GM18861 (cell line): ENCODE measurements around the gene GRHL1.

Experiments used
- ATAC-seq: cut with Tn5 transposase; IDR thresholded peaks from one replicate; pipeline ENCODE4 v1.9.1; 2021; ENCODE audit not compliant: unreplicated experiment

The GRHL1 gene

DNA sequence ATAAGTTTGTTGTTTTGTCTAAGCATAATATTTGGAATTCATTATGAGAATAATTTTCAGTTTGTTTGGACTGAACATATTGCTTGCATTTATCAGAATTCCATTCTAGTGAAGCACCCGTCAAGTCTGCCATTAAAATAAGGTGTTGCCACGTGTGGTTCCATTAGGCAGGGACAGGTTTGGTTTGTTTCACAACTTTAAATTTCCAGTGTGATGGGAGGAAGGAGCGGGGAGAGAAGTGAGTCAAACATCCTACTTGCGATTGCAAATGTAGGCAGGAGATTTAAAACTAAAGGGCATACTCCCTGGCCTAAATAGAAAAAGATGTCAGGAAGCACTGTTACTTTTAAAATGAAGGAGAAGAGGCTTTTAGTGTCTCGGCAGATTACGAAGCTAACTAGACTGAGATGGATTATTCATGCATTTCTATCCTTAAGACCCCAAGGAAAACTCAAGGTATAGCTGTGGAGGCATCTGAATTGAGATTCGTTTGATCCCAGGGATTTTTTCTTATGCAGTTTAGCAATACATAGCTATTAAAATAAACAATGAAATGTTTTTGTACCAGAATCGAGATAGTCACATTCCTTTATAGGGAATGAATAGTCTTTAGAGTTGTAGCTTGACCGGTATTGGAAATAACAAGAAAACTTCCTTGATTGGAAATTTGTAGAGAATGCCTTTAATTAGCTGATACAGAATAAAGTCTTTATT lies 19.8 kb downstream of the GRHL1 start:
- ATAC-seq, result no peak

- no peak for ATAC-seq
Observed at GRCh38 chr2:9971890-9972289, 20.4 kb downstream of the GRHL1 start.

GRCh38 chr2:9972621-9973479 lies 21.4 kb downstream of the GRHL1 start:
- ATAC-seq, result no peak

- no peak for ATAC-seq
Observed at GRCh38 chr2:9973690-9974089, 22.2 kb downstream of the GRHL1 start.

- ATAC-seq, result no peak
Observed at GRCh38 chr2:9974343-9974742, 22.9 kb downstream of the GRHL1 start.

GRCh38 chr2:9975328-9975727 lies 23.8 kb downstream of the GRHL1 start:
- no peak for ATAC-seq

DNA sequence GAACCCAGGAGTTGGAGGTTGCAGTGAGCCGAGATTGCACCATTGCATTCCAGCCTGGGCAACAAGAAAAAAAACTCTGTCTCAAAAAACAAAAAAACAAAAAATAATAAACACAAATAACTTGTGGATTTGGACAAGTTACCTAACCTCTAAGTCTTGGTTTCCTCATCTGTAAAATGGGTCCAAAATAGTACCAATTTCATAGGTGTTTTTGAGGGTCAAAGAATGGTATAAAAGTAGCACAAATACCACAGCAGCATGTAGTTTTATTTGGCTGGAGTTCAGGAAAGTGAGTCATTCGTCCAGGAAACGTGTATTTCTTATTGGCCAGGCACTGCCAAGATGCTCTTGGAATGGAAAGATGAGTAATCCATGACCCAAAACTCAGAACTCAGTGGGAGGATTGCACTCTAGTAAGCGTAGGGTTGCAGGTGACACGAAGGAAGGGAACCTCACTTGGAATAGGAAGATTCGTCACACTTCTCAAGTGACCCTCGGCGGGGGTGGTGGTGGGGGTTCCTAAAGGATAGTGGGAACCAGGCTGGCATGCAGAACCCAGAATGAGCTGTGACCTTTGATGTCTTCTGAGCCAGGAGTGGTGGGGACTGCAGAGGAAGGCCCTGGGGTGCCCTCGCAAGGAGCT lies 24.4 kb downstream of the GRHL1 start:
- ATAC-seq, result no peak

- ATAC-seq, result no peak
Observed at GRCh38 chr2:9979977-9980376, 28.5 kb downstream of the GRHL1 start.

- no peak for ATAC-seq
Observed at GRCh38 chr2:9980520-9980919, 29.0 kb downstream of the GRHL1 start.

DNA sequence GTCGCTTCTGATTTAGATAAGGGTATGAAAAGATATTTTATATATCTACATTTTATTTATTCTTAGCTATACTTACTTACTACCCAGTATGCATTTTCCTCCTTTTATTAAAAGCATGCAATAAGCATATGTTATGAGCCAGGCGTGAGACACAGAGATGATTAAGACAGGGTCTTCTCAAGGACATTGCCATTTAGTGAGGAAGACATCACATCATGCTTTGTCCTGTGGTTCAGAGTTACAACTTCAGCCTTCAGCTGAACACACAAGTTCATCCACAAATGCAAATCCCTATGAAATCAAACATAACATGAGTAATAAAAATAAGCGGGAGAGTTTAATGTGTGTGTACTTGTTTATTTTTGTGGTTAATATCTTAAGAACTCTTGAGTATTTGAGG lies 30.2 kb downstream of the GRHL1 start:
- ATAC-seq, result no peak

DNA sequence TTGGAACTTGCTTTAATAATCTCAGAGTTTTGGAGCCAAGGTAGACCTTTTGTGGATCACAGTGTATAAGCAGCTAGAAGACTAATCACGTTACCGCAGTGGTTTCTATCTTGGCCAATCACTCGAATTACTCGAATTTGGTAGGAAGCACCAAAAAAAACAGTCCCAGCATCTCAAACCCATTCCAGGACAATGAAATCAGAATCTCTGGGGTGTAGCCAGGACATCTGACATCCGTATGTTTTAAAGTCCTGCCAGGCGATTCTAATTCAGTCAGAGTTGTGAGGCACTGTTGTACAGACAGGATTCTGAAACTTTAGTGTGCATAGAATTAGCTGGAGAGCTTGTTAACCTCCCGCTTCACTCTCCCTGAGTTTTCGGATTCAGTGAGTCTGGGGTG lies 30.8 kb downstream of the GRHL1 start:
- no peak for ATAC-seq

- no peak for ATAC-seq
Observed at GRCh38 chr2:9982891-9983290, 31.4 kb downstream of the GRHL1 start.

DNA sequence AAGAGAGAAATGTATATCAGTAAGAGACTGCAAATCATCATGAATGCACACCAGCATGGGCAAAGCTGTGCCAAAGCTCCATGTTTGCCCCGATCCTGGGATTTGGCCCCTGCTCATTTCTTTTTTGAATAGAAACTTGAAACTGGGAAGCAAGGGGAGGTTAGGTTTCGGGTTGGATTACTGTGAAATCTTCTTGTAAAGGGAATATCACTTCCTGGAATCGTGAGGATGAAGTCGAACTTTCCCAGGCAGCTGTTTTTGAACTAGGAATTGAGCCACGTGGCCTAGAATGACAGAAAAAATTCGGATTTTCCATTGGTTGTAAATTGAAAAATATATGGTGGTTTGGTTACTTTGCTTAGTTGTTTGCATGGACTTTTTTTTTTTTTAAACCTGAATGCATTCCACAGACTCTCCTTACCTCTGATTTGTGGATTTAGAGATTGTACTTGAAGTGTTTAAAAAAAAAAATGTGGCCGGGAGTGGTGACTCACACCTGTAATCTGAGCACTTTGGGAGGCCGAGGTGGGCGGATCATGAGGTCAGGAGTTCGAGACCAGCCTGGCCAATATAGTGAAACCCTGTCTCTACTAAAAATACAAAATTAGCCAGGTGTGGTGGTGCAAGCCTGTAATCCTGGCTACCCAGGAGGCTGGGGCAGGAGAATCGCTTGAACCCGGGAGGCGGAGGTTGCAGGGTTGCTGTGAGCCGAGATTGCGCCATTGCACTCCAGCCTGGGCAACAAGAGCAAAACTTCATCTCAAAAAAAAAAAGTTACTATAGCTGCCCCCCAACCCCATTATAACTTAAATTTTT lies 32.1 kb downstream of the GRHL1 start:
- ATAC-seq, result no peak

GRCh38 chr2:9984217-9984739 lies 32.8 kb downstream of the GRHL1 start:
- no peak for ATAC-seq

DNA sequence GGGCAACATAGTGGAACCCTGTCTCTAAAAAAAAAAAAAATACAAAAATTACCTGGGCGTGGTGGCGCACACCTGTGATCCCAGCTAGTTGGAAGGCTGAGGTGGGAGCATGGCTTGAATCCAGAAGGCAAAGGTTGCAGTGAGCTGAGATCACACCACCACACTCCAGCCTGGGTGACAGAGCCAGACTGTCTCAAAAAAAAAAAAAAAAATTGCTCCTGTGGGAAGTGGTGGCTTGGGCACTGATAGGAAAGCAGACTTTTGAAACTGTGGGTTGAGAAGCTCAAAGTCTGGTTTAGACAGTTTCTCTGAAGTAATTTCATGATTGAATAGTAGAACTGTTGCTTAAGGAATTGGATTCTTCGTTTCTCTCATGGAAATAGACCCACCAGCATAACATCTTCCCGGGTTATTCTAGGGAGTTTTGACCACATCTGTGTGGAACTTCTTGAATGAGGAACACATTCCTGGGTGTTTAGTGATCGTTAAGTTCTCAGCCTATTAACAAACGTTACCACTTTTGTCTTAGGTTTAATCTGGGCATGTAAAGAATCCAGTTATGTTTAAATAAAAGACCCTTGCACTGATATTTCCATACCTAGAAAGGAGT lies 33.5 kb downstream of the GRHL1 start:
- ATAC-seq, result no peak

- ATAC-seq, result no peak
Observed at GRCh38 chr2:9985531-9986328, 34.2 kb downstream of the GRHL1 start.

- ATAC-seq, result no peak
Observed at GRCh38 chr2:9988320-9988719, 36.8 kb downstream of the GRHL1 start.

DNA sequence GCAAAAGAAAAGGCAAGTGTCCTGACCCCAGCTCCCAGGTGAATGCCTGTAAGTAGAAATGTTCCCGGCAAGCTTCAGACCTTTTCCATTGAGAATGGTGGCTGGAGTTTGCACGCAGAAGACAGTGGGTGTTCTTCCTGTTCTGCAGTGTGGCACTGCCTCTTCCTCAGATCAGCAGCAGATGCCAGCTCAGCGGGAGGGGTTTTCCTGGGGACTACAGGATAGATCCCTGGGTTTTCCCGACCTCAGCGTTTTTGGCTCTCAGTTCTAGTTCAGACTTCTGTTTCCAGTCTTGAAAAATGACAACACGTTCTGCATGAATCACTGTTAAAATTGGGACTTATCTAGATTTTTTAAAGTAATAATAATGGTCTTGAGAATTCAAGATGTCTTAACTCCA lies 39.2 kb downstream of the GRHL1 start:
- ATAC-seq, result no peak

DNA sequence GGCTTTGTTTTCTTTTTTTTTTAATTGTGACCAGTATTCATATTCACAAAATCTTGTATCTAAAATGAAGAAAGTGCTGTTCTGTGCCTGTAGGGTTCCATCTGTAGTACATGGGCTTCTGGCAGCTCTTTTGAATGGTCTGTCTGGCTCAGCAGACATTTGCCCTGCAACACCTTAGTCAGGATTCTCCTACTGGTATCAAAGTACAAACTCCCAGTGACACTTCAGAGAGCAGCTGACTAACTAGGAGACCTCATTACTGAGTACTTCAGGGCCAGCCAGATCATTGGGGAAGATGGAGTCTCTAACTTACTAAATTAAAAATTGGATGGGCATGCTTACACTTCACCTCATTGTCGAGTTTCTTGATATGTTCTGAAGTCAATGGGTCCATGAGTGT lies 39.7 kb downstream of the GRHL1 start:
- no peak for ATAC-seq

DNA sequence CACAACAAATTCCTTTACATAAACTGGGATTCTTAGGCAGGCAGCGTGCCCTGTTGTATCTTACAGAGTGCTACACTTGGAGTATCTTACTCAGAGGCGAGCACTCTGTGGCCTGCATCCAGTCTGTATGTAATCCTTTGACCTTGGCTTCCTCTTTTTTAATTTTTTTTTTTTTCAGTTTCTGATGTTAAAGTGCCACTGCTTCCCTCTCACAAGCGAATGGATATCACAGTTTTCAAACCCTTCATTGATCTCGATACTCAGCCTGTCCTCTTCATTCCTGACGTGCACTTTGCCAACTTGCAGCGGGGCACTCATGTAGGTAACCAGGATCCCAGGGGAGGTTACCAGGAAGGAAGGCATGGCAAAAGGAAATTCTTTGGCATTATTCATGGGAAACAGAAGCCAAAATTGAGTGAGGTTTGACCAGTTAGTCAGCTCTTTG lies 40.4 kb downstream of the GRHL1 start:
- ATAC-seq, result no peak
